Cerebellar nuclear complex (tissue), 1 donor: ENCODE data around the gene SLC2A10.
"Not testable (repeated sequence)": the region's sequence is repeated elsewhere in the genome, so short reads cannot be mapped to it uniquely, and the experiment has no call there.

ENCODE experiments used
- DNase-seq, 2 experiments: peaks; one replicate each; lab custom pipeline; 2025; lab: John Stamatoyannopoulos, UW

Gene SLC2A10

DNA sequence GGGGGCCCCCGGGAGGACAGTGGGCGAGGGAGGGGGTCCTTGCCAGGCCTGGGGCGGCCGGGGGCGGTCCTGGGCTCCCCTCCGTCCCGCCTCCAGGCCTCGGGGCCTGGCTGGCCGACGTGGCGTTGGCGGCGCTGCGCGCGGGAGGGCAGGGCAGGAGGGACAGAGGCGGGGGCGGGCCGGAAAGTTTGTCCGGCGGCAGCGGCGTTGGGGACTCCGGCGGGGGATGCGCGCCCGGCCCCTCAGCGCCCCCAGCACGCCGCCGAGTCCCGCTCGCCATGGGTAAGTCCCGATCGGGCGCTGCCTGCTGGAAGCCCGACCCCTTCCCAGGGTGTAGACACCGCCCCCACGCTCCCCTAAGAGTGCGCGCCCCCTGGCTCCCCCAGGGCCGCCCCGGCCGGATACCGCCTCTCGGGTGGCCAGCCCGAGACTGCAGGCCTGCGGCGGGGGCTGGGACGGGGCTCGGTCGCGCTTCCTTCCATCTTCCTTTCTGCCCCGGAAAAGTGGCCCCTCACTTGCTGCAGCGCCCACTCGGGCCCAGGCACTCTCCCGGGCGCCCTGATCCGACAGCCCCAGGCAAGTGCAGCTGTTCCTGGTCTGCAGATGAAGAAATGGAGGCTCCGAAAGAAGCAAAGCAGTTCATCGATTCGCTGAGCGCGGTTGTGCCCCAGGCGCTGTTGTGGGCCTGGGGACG, at the start of gene SLC2A10:
SLC2A10 (plus strand) TSS at position 191 of the 694 bp plus-strand sequence; CDS start at position 279, 88 bp downstream.
- no peak for DNase-seq

DNA sequence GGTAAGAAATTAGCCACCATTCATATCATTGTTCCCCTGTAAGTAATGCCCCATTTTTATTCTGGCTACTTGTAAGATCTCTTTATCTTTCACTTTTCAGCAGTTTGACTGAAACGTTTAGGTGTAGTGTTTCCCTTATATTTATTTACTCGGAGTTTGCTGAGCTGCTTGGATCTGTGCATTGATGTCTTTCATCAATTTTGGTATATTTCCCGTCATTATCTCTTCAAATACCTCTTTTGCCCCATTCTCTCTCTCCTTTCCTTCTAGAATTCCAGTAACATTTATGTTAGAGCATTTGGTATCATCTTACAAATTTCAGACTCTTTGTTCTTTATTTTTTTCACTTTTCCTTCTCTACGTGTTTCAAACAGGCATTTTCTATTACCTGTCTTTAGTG, 49.0 kb upstream of the SLC2A10 start:
- DNase-seq, result no peak

DNA sequence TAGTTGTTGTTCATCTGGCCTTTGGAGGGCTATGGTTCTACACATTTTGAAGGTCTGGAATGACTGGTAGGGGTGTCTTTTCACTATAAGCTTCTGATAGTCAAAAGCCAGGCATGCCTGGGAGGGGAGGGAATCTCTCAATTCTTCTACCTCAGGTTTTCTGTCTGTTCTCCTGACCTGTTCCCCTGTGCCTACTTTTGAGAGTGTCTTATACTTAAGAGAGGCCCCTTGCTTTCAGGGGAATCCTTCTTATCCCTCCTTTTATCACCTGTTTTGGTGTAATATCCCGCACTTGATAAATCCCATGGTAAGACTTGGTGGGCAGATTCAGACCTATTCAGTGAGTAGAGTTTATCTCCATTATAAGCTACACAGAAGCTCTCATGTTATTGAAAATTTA, 47.8 kb upstream of the SLC2A10 start:
- no peak for DNase-seq

DNA sequence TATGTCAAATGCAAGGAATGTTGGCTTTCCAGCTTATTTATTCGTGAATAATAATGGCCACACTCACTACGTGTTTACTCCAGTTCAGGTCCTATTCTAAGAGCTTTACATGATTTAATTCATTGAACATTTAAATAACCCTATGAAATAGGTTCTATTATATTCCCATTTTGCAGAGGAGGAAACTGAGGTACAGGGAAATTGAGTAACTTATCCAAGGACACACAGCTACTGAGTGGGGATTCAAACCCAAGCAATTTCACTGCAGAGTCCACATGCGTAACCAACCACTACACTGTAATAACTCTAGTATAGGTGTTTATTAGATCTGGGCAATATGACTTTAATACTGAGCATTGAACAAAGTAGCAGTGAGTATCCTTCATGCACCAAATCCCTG, 45.9 kb upstream of the SLC2A10 start:
- DNase-seq, result no peak

DNA sequence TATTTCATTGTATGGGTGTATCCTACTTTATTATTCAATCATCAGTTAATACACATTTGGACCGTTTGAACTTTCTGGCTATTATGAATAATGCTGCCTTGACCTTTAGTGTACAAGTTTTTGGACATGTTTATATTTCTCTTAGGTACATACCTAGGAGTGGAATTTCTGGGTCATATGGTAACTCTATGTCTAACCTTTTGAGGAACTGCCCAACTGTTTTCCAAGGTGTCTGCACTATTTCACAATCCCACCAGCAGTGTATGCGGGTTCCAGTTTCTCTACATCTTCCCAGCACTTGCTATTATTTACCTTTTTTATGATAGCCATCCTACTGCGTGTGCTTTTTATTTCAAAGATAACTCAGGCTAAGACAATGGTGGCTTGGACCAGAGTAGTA, 43.8 kb upstream of the SLC2A10 start:
- DNase-seq, result no peak

DNA sequence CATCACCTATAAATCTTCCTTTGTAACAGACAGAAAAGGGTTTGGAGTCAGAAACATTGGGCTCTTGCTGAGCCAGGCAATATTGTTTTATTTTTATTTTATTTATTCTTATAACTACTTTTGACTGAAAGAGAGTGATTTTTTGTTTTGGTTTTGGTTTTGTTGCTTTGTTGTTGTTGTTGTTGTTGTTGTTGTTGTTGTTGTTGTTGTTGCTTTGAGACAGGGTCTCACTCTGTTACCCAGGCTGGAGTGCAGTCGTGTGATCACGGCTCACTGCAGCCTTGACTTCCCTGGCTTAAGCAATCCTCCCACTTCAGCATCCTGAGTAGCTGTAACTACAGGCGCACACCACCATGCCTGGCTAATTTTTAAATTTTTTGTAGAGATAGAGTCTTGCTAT, 43.1 kb upstream of the SLC2A10 start:
- DNase-seq, result no peak

DNA sequence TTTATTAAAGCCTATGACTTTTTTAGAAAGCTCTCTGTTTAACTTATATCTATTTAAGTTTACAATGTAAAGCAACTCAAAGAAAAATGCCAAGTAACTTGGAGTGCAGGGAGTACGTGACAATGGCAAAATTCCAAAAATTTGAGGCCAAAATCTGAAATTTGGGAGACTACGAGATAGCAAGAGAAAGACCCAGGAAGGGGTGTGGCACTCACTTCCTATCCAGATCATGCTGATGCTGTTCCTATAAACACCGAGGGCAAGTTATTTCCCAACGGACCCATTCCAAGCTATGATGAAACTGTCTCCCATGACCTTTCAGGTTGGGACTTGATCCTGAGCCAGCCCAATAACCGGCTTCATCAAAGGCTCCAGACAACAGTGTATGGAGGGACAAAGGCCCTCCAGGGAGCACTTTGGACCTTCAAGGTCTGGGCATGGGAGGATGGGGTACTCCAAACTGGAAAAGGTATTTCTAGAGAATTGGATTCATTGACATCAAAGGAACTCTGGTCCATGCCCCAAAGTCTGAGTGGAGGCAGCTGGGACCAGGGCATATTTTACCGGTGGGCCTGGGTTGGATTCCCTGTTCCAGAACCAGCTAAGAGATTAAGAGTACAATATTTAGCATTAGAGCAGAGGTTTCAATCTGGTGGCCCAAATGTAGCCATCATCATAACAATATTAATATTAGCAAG, 42.5 kb upstream of the SLC2A10 start:
- no peak for DNase-seq

DNA sequence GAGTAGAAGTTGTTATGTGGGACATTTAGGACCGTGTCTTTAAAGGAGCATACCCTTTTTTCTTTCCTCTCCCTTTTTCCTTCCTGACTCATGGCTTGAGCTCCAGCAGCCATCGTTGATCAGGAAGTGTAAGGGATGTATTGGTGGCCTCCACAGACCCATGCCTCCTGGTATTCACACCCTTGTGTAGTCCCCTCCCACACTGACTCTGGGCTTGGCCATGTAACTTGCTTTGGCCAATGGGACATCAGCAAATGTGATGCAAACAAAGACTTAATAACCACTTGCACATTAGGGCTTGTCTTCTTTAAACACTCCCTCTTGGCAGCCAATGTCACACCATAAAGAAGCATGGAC, 39.2 kb upstream of the SLC2A10 start:
- DNase-seq, result no peak

DNA sequence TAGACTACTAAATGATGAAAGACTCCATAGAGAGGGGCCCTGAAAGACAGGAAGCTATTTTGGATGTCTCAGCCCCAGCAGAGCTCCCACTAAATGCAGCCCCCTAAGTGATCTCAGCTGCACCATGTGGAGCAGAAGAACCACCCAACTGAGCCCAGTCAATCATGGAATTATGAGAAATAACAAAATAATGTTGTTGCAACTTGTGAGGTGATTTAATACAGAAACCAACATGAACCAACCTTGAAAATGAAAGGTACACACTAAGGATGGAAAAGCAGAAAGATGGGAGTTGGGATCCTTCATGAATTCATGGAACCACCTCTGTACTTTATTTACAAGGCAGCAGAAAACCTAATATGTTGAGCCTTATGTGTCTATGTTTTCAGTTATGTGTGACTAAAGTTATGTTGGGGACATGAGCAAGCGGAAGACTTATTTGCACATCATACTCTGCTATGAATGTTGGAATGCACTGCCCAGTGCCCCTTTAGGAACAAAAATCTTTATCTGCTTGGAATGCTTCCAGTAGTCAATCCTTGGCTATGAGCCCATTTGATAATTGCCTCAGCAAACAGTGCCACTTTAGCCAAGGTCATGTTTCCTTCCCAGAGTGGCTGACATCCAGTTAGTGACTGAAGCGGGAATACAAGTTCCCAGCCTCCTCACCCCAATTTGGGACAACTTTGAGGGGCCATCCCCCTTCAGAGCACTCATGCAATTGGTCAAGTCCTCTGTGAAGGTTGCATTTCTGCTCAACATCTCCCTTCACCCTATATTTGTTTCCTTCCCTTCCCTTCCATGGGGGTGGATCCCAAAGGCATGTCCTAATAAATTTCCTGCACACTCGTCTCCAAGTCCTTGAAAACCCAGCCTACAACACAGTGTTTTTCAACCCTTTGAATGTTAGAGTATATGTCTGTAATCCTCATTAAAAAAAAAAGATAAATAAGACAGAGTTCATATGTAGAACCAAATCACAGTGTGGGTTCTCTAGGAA, 38.6 kb upstream of the SLC2A10 start:
- DNase-seq, result no peak

DNA sequence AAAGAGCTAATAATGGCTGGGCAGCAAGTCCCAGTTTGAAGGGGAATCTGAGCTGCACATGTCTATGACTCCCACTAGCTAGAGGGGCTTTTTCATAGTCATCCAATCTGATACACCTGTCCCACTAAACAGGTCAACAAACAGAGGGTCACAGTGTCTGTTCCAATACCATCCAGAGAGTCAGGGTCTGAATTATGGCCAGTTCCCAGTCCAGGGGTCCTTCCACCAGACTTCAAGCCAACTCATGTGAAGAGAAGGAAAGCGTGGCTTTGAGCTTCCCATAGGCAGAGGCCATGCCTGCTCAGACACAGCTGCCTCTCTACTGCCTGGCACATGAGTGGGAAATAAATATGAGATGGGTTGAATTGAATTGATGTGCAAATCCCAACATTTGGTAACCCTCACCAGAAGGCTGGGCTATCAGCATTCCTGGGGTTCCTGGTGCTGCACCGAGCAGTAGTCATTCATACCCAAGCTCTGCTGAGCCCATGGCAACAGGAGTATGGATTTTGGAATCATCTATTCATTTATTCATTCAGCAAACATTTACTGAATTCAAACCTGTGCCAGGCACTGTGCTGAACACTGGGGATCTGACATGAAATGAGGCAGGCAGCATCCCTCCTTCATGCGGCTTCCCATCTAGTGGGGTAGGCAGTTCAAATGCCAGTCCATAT, 37.4 kb upstream of the SLC2A10 start:
- no peak for DNase-seq

DNA sequence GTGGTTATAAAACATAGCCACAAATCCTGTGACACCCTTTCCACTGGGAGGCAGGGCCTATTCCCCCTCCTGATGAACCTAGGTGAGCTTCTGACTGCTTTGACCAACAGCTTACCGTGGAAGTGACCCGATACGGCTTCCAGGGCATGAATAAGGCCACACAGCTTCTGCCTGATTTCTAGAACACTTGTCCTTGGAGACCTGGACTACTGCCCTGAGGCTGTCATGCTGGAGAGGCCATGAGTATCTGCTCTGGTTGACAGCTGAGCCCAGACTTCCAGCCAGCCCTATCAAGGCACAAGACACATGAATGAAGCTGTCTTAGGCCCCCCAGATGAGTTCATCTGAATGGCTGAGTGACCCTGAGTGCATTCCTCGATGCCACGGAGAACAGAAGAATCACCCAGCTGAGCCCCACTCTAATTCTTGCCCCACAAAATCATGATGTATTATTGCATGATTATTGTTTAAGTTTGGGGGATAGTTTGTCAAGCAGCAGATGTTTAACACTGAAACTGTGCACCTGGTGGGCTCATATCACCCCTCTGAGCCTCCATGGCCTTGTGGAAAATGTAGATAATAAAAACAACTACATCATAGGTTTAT, 36.8 kb upstream of the SLC2A10 start:
- DNase-seq, result no peak

DNA sequence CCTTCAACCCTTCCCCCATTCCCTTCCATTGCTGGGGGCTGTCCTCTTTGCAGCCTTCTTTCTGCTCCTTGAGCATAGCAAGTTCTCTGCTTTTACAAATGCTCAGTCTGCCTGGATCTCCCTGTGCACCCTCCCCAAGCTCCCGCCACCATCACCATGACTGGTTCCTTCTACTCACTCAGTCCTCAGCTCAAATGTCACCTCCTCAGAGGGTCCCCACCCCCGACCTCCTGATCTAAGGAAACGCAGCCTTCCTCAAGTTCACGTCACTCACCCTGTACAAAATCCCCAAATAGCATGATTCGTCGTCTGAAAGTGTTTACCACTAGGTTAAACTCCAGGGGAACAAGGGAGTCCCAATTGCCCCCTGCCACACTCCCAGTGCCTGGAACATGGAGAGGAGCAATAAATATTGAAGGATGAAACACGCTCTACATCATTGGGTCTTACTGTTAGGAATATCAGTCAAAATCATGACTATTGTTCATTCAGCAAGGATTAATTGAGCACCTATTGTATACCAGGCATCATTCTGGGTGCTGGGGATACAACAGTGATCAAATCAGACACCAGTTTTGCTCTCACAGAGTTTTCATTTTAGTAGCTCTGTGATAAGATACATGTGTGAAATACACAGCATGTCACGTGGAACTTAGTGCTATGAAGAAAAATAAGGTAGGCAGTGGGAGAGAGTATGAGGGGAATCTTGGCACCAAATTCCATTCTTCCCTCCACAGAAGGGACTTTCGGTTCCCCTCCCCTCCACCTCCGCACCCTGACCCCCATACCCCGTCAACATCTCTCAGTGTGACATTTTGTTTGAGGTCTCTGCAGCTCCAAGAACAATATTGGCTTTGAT, 35.8 kb upstream of the SLC2A10 start:
- no peak for DNase-seq

DNA sequence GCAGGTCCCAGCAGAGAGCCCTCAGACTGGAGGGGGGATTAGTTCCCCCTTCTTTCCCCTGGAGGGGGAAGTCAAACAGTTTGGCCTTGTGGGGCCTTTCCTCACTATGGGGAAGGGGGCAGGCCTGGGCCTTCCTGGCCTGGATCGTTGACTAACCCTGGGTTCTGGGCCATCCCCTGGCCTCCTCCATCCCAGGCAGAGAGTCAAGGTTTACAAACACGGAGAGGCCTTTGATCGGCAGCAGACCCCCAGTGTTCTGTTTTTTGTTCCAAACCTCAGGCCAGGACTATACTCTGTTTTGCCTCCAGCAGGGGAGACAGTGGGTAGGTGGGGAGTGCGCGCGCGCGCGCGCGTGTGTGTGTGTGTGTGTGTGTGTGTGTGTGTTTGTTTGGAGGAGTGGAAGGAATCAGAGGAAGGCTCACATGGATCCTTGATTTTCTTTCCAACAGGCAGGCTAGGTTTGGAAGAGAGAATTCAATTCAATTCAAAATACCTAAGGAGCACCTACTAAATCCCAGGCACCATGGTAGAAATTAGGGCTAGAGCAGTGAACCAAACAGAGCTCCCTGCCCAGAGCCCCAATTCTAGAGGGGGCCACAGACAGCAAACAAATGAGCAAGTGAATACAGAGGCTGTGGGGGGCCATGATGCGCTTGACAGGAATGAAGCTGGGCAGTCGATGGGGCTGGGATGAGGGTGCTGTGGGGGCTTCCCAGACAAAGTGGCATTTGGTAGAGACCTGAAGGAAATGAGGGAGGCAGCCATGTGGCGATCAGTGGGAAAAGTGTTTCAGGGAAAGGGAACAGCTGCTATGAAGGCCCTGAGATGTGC, 35.0 kb upstream of the SLC2A10 start:
- no peak for DNase-seq

DNA sequence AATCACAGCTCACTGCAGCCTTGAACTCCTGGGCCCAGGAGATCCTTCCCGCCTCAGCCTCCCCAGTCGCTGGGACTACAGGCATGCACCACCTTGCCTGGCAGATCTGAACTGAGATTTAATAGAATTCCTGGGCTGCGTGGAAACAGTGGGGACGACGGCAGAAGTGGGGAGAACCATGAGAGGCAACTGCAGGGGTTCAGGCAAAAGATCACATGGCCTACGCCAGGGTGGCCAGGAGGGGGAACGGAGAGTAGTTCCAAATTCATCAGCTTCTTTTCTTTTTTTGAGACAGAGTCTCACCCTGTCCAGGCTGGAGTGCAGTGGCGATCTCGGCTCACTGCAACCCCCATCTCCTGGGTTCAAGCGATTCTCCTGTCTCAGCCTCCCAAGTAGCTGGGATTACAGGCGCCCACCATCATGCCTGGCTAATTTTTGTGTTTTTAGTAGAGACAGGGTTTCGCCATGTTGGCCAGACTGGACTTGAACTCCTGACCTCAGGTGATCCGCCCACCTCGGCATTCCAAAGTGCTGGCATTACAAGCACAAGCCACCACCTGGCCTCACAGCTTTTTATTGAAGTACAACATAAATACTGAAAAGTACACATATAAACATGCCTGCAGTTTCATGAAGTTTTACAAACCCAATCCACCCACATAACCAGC, 32.7 kb upstream of the SLC2A10 start:
- not testable (repeated sequence) for DNase-seq

DNA sequence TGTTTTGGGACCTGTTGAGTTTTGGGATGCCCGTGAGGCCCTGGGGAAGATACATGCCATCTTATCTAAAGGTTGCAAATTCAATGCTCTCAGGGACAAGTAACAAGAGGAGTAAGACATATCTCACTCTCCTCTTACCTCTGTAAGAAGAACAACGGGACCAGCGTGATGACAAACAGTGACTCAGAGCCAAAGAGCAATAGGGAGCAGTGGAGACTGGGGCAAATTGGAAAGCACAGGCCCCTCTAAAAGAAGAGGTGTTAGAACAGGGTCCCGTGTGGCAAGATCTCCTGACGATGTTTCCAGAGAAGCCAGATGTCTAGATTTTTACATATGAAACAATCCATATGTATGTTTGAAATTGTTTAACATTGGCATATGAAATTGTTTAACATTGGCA, 31.8 kb upstream of the SLC2A10 start:
- no peak for DNase-seq

DNA sequence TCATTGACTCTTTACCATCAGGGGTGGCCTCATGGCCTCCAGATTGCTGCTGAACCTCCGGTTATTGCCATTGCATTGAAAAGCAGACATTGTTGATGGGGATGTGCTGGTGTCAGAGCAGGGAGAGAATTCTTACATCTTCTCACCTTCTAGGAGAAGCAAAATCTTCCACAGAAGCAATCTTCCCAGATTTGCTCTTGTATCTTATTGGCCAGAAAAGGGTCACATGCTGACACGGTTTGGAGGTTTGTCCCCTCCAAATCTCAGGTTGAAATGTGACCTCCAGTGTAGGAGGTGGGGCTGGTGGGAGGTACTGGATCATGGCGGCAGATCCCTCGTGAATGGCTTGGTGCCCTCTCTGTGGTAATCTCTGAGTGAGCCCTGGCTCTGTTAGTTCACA, 30.9 kb upstream of the SLC2A10 start:
- no peak for DNase-seq

DNA sequence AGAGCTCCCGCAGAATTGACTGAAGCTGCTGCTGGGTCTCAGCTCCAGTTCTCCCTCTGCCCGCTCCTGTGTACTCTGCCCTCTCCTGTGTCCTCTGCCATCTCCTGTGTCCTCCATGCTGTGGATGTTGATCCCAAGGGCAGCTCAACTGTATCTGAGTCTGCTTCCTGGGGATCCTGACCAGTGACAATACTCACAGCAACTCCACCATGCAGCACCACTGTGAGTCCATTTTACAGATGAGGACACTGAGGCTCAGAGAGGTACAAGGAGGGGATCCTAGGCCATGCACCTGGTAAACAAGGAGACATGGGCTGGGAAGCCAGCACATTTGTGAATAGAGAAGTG, 28.8 kb upstream of the SLC2A10 start:
- no peak for DNase-seq

DNA sequence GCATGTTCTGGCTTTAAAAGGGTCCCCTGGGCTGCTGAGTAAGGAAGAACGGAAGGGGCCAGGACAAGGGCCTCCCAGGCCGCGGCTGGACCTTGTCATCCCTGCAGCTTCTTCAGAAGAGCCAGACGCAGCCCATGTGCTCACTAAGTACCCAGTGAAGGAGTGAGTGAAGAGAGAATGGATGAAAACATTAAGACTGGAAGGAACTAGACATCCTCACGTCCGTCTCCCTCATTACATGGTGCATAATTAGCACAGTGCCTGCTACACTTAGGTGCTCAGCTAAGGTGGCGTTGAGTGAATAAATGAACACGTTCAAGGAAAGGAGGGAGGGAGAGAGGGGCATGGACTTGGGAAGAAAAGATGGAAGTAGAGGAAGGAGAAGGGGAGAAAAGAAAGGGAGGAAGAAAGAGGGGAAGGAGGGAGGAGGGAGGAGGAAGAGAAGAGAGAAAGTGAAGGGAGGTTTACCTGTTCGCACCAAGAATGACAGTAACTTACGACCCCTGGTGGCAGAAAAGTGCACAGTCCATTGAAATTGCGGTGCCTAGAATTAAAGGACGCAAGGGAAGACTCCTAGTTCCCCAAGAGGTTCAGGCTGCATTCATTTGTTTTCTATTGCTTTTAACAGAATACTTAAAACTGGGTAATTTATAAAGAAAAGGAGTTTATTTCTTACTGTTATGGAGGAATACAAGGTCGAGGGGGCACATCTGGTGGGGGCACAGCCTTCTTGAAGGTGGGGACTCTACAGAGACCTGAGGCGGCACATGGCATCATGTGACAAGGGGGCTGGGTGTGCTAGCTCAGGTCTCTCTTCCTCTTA, 28.2 kb upstream of the SLC2A10 start:
- peak in 1 of 2 experiments; percentile 38 for DNase-seq
